DMS 273 (cell line): ENCODE results near the gene ARHGEF2.

Experiments
- DNase-seq: peaks from one replicate; lab custom pipeline; 2025; ENCODE audit not compliant: unreplicated experiment; lab: John Stamatoyannopoulos, UW

The ARHGEF2 gene

DNA sequence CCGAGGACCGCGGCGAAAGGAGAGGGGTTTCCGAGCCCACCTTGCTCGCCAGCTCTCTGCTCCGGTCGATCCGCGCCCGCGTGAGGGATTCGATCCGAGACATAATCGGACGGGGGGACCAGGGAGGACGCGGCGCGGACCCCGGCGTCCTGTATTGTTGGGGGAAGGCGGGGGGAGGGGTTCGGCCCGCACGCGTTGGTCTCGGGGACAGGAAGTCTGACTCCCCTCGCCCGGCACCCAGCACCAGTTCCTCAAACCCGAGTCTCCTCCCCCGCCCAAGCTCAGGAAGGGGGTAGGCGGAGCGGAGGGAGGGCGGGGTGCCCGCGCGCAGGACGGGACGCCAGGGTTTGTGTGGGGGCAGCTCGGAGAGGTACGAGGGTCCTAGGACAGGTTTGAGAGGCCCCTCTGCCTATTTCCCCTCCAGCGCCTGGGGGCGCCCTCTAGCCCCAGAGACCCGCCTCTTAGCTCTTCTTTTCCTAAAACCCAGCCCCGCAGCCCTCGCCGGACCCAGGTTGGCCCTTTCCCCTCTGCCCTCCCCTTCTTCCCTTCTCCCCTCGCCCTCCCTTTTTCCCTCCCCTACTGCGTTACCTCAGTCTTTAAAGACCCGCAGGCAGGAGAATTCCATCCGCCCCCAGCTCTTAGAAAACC lies at the start of gene ARHGEF2:
TSS of gene ARHGEF2 (minus strand) at position 223 of the 648 bp plus-strand sequence. CDS start at position 103, 120 bp downstream.
- peak; percentile 91 for DNase-seq

GRCh38 chr1:156026588-156026987 lies 48.2 kb upstream of the ARHGEF2 start:
- DNase-seq = no peak

DNA sequence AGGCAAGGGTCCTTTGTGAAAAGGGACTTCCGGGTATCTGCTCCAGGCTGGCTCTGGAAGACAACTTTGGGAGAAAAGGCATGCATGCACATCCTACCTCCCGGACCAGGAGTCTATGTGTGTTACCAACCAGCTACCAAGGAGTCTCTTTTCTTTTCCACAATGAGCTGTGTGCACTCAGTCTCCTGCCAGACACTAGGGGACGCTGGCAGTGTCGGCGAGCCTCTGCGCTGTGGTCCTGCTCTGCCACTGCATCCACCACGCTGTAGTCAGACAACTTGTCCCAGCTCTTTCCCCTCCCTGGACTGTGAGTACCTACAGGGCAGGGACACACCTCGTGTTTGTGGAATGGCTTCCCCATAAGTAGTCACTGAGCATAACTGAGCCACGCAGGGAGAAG lies 47.5 kb upstream of the ARHGEF2 start:
- peak; percentile 68 for DNase-seq

DNA sequence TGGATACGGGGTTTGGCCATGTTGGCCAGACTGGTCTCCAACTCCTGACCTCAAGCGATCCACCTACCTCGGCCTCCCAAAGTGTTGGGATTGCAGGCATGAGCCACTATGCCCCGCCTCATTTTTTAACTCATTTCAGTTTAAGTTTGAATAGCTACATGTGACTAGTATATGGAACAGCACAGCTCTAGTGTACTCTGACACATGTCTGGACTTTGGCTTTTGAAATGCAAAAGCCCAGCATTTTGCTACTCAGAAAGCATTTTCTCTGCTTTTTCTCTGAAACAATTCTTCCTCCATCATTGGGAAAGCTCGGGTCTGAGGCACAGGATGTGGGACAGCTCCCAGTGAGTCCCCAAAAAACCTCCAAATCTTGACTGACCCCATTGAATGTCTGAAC lies 46.5 kb upstream of the ARHGEF2 start:
- DNase-seq = no peak

DNA sequence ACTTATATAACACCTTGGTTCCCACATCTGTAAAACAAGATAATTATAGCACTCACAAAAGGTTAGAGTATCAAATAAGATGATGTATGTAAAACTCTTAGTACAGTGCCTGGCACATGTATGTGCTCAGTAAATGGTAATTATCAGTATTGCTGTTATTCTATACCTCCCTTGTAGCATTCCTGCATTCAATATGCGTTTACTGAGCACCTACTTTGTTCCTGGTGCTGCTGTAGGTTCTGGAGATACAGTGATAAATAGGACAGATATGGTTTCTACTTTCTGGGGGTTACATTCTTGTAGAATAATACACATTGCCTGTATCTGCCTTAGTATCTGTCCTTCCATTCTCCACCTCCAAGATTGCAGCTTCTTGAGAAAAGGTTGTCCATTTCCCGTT lies 43.6 kb upstream of the ARHGEF2 start:
- DNase-seq = no peak

- no peak for DNase-seq
Observed at GRCh38 chr1:156021093-156021428, 42.7 kb upstream of the ARHGEF2 start.

GRCh38 chr1:156020293-156021092 lies 42.1 kb upstream of the ARHGEF2 start, which contains the start of gene SSR2:
Gene SSR2, minus strand, starts transcription at chr1:156020951. Its CDS starts 784 bp downstream, at chr1:156020167.
- DNase-seq = peak; percentile 98

- no peak for DNase-seq
Observed at GRCh38 chr1:156019946-156020292, 41.6 kb upstream of the ARHGEF2 start.

GRCh38 chr1:156014829-156015228 lies 36.5 kb upstream of the ARHGEF2 start:
- no peak for DNase-seq

DNA sequence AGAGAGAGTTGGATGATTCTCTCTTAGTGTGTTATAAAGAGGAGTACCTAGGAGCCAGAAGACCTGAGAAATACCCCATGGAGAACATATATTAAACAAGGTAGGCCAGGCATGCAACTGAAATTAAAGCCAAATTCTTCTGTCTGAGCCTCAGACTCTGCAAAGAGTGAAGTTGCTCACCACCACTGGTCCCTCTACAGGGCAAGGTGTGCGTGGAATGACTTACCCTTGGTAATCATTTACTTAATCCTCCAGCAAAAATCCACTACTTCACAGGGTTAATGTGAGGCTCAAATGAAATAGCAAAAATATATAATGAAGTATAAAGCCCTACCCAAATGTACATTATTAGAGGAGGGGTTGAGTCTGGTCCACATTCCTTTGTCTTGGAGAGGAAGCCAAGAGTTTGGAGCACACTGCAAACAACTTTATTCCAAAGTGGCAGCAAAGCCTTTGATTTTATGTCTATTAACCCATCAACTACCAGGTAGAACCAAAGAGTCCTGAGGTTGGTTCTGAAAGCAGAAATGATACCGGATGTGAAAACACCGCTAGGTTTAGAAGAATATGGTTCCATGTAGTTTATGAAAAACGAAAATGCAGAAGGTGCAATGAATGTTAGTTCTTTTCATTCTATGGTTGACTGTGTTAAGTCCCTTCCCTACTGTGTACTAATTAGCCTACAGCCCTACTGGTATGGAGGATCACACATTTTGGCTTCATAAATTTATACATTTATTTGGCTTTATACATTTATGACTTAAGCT lies 33.9 kb upstream of the ARHGEF2 start:
- DNase-seq = no peak

DNA sequence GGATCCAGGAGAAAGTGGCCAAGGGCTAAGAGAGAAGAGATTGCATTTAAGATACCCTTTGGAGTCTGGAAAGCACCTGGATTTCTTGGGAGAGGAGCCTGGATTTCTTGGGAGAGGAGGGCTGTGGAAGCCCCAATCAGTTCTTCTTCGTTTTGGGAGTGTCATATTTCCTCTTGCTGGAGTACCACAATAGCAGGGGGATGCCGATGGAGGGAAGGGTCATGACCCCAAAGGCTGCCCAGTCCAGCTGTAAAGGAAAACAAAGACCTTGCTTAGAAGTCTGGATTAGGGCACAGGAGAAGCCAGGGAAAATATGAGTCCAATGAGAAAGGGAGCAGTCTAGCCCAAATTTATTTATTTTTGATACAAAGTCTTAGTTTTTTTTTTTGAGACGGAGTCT lies 31.1 kb upstream of the ARHGEF2 start:
- DNase-seq = no peak

DNA sequence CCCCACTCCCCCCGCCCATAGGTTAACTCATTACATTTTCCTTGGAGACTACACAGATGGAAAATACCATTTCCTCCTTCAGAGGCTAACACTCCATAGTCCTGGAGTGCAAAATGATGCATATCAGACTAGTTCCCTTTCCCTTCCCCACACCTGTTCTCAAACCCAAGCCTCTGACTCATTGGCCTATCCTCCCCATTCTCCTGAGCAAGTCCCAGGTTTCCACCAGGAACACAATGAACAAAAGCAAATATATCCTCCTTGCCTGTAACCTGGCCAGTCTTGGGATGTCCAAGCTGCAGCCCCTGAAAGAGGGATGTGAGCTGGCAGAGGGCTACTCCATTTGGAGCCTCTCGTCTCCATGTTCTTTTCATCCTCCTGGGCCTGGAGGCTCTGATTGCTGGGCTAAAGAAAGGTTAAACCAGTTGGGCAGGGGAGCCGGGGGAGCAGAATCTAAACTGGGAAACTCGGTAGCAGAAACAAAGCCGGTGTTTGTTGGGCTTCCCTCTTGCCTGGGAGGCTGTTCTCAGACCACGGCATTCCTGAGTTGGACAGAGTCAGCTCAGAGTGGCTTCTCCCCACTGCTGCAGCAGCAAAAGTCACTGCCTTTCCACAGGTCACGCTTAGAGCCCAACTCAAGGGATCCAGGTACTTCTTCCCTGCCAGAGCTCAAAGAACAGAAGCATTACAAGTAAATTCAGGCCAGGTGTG lies 28.5 kb upstream of the ARHGEF2 start:
- DNase-seq = no peak

GRCh38 chr1:156004843-156005584 lies 26.7 kb upstream of the ARHGEF2 start:
- DNase-seq = no peak

DNA sequence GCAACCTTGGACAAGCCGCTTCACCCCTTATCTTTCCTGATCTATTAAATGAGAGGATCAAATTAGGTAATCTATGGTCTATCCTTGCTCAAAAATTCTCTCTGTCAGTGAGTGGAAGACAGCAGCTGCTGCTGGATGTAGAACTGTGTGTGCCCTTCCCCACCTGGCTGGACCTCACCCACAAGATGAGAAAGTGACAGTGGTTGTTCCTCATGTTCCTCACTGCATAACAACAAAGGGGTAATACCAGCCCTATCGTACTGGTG lies 25.5 kb upstream of the ARHGEF2 start:
- no peak for DNase-seq

- DNase-seq = no peak
Observed at GRCh38 chr1:156002188-156002911, 24.0 kb upstream of the ARHGEF2 start.

DNA sequence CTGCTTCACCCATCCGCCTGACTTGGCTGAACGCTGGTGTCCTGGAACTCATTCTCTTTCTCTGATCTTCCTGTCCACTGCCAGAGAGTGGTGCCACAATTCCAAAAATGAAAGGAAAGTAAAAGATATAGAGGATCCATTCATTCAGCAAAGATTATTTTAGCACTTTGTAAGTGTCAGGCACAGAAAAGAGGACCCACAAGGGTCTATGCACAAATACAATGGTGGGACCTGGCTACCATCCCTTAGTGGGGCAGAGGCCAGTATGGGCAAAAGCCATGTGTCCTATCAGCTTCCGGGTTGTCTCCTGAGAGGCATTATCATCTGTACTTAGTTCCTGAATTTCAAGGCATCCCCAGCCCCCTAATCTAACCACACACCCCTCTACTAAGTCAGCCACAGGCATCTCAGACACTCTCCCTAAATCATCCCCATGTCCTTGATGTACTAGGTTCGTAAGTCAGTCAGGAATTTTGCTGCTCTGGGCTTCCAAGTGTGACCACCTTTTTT lies 23.4 kb upstream of the ARHGEF2 start:
- no peak for DNase-seq

DNA sequence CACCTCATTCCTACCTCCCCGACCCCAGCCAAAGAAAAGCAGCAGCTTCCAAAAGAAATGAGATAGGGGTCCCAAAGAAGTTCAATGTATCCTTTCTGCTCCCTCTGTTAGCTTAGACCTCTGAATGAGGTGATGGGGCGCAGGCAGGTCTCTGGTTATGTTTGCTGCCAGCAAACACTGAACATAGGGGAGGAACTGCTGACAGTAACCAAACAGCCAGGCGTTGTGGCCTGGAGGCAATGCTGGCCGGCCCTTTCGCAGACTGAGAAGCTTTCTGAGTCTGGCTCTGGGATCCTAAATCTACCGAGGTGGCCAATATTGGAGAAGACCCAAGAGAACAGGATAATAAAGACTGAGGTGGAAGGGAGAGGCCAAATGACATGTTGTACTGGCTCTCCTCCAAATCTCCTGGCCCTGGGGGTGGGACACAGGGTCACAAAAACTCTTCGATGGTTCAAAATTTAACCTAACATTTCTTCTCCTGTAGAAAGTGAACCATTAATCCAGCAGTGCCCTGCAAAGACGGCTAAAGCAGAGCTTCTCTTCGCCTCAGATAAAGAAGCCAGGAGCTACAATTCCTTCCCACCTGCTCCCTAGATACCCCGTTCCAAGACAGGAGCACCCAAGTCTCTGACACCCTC lies 22.8 kb upstream of the ARHGEF2 start:
- DNase-seq = no peak

- no peak for DNase-seq
Observed at GRCh38 chr1:155999964-156000363, 21.6 kb upstream of the ARHGEF2 start.

- no peak for DNase-seq
Observed at GRCh38 chr1:155996166-155996565, 17.8 kb upstream of the ARHGEF2 start.

DNA sequence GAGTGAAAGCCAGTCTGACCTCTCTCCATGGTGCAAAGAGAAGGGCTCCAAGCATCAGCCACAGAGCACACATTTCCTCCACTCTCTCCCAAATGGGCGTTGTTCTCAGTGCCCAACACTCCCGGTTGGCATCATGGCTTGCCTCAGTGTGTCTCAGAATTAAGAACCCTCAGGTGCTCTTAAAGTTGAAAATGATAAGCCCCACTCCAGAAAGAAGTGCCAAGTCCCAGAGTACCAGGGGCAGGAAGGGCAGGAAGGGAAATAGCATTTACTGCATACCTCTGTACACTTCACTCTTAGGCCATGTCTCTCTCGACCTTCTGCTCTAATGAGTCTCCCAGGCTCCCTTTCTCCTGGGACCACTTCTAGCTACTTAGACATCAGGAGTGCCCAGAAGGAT lies 15.2 kb upstream of the ARHGEF2 start:
- no peak for DNase-seq
